Measurements from ENCODE around the gene NEBL.

DNA sequence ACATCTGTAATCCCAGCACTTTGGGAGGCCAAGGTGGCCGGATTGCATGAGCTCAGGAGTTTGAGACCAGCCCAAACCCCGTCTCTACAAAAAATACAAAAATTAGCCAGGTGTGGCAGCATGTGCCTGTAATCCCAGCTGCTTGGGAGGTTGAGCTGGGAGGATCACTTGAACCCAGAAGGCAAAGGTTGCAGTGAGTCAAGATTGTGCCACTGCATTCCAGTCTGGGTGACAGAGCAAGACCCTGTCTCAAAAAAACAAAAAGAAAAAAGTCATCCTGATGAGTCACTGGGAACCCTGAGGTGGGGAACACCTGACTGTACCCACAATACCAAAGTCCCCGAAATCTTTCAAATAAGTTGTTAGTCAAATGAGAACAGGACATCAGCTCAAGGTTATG lies 80.0 kb downstream of the NEBL start:
- no peak for TF ChIP-seq CTCF (IDR thresholded peaks at IDR 0.05)
- no peak for TF ChIP-seq POLR2AphosphoS5 (IDR thresholded peaks at IDR 0.05; ENCODE audit: insufficient read depth in 1 of 2, low read depth in 1 of 2)

All from vagina (tissue), 2 donors.